H1 (cell line): ENCODE results near the gene VPS26B. TPM values are rescaled to one million over a fixed set of nuclear protein-coding genes. Genes with fewer than 3 reads are reported as not detected.

Experiments used
- PHF8 ChIP-seq: fragments of 200-600 bp; sonication (generic); conservative IDR thresholded peaks from 2 replicates; pipeline ENCODE4 v1.7.1; 2012; ENCODE audit warnings: low read depth, mild to moderate bottlenecking, inconsistent platforms, low read length, moderate library complexity
- RAD21 ChIP-seq, 2 experiments: IDR thresholded peaks in 1 of 2; conservative IDR thresholded peaks in 1 of 2; 2 replicates each; pipeline ENCODE4 v1.6.1; 2011; ENCODE audit warnings: low read depth in 2 of 2, low read length in 2 of 2, improper control_type of control experiment in 1 of 2, inconsistent platforms in 1 of 2, mild to moderate bottlenecking in 1 of 2, moderate library complexity in 1 of 2
- SRF ChIP-seq: IDR thresholded peaks from 2 replicates; pipeline ENCODE4 v1.6.1; 2011; ENCODE audit warnings: mild to moderate bottlenecking, low read depth, low read length, moderate library complexity
- TBP ChIP-seq: IDR thresholded peaks from 2 replicates; pipeline ENCODE4 v1.6.1; 2011; ENCODE audit warnings: low read depth, low read length, improper control_type of control experiment
- polyA plus RNA-seq, 7 experiments: library from polyadenylated mRNA; depleted of rRNA in 3 of 7; stranded (reverse) in 5 of 7; unstranded in 2 of 7; fragments of >200 nt in 5 of 7; fragments of 200-250 nt in 2 of 7; gene quantifications; 1 replicate in 5 of 7; 2 replicates in 1 of 7; 4 replicates in 1 of 7; pipeline versions ENCODE4 v1.2.1 to v1.2.3, GENCODE V29; 2011 to 2013; ENCODE audit warnings: missing spikeins in 2 of 7, mixed read lengths in 2 of 7
- total RNA-seq: library from RNA; stranded (reverse); fragmentation: NEBNext Ultra II Directional; extraction: Animal tissue kit (Norgen Biotek cat#: 25700); gene quantifications from 2 replicates; pipeline ENCODE4 v1.2.1, GENCODE V29; 2021
- TF ChIP-seq, protein P1 (sequence below), 3 experiments: IDR thresholded peaks; 1 replicate in 2 of 3; 2 replicates in 1 of 3; pipeline versions ENCODE4 v1.5.1 to v1.6.1; 2011; ENCODE audit warnings: low read length in 3 of 3, mild to moderate bottlenecking in 3 of 3, inconsistent platforms in 2 of 3, low read depth in 1 of 3, moderate library complexity in 1 of 3; ENCODE audit not compliant: insufficient read depth in 1 of 3; ENCODE audit errors: control extremely low read depth in 1 of 3
- TF ChIP-seq, protein P2 (sequence below): IDR thresholded peaks from 2 replicates; pipeline ENCODE4 v1.6.1; 2012; ENCODE audit warnings: inconsistent platforms

Gene VPS26B
- total and polyA plus RNA-seq, 2 of the 8 experiments (the other 6 are each of a cell fraction or from before 2014, with no cell fraction given), result 18.3 to 27.0 TPM

DNA sequence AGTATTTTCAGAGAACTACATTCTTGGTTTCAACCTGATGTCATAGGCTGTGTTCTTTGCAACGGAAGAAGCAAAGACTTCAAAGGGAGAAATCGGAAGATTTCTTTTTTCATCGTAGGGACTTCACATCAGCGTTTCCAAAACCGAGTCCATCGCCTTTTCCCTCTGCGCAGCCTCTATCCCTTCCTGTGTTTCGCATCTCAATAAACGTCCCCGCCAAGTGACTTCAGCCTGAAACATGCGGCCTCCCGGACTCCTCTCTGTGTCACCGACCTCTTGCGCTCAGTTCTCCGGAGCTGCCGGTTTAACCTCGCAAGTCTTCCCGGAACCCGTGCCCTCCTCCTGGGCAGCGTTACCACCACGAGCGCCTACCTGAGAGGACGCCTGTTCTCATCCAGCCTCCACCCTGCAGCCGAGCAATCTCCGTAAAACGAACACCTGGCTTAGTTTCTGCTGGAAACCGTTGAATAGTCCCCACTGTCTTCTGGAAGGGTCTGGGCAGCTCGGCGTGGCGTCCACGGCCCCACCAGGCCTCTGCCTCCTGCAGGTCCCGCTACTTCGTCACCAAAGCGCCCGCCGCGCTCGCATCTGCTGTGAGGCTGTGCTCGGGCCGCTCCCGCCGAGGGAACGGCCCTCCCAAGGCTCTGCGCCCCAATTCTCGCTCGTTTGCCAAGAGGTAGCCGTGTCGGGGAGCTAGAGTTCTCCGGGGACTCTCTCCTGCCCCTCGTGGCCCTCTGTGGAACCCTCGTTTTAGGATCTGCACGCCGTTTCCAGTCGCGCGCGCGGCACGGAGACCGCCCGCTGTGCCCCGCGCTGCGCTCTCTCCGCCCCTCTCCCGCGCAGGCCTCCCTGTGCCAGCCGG lies 51.3 kb downstream of the VPS26B start, which contains the start of gene GLB1L3 (continued):
- 0 out of 2 replicates have a peak, but pooled peaks have one; percentile 22 for TF ChIP-seq PHF8
- peak in 1 of 2 experiments; percentile 10; a peak in 1 of 4 replicates for TF ChIP-seq RAD21 (IDR thresholded peaks at IDR 0.05 in 1 of 2, conservative IDR thresholded peaks at IDR 0.05 in 1 of 2; ENCODE audit: low read depth in 2 of 2, low read length in 2 of 2)
- TF ChIP-seq, protein P1, sequence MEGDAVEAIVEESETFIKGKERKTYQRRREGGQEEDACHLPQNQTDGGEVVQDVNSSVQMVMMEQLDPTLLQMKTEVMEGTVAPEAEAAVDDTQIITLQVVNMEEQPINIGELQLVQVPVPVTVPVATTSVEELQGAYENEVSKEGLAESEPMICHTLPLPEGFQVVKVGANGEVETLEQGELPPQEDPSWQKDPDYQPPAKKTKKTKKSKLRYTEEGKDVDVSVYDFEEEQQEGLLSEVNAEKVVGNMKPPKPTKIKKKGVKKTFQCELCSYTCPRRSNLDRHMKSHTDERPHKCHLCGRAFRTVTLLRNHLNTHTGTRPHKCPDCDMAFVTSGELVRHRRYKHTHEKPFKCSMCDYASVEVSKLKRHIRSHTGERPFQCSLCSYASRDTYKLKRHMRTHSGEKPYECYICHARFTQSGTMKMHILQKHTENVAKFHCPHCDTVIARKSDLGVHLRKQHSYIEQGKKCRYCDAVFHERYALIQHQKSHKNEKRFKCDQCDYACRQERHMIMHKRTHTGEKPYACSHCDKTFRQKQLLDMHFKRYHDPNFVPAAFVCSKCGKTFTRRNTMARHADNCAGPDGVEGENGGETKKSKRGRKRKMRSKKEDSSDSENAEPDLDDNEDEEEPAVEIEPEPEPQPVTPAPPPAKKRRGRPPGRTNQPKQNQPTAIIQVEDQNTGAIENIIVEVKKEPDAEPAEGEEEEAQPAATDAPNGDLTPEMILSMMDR (IDR thresholded peaks at IDR 0.05; ENCODE audit: control extremely low read depth in 1 of 3, insufficient read depth in 1 of 3, low read depth in 1 of 3, low read length in 3 of 3), result peak; percentile 34 to 56 (median 44); a peak in 3 of 4 replicates
- peak; percentile 37; the same call in 1 of the 2 replicates for TF ChIP-seq TBP
- no peak for TF ChIP-seq SRF
- TF ChIP-seq, protein P2, sequence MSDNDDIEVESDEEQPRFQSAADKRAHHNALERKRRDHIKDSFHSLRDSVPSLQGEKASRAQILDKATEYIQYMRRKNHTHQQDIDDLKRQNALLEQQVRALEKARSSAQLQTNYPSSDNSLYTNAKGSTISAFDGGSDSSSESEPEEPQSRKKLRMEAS, result peak; percentile 21; the same call in 1 of the 2 replicates
